A549 (cell line): ENCODE results near the gene ICOS.

Experiments used
- CBX2 ChIP-seq: fragments of 200-600 bp; sonication (generic); IDR thresholded peaks from 2 replicates; pipeline ENCODE4 v1.6.1; 2016; ENCODE audit warnings: low read depth, mild to moderate bottlenecking, borderline replicate concordance
- CEBPB ChIP-seq, 2 experiments: fragments of >200 bp in 1 of 2; sonication (Bioruptor Twin) in 1 of 2; formaldehyde crosslinking in 1 of 2; IDR thresholded peaks; 2 replicates each; pipeline ENCODE4 v1.6.1; 2012 to 2016
- EP300 ChIP-seq, 2 experiments: fragments of >200 bp; sonication (Bioruptor Twin); formaldehyde crosslinking; IDR thresholded peaks; 2 replicates in 1 of 2; 3 replicates in 1 of 2; pipeline ENCODE4 v1.6.1; 2016 to 2017
- GATA3 ChIP-seq: IDR thresholded peaks from 2 replicates; pipeline ENCODE4 v1.6.1; 2012; ENCODE audit warnings: borderline replicate concordance
- JUNB ChIP-seq: fragments of >200 bp; sonication (Bioruptor Twin); formaldehyde crosslinking; IDR thresholded peaks from 2 replicates; pipeline ENCODE4 v1.6.1; 2016
- MAFK ChIP-seq: fragments of 450-650 bp; IDR thresholded peaks from 2 replicates; pipeline ENCODE4 v1.6.1; 2014; ENCODE audit not compliant: partially characterized antibody
- POLR2A ChIP-seq: IDR thresholded peaks from 2 replicates; pipeline ENCODE4 v1.6.1; 2012; ENCODE audit warnings: mild to moderate bottlenecking, low read length
- RCOR1 ChIP-seq: fragments of 150-350 bp; IDR thresholded peaks from 2 replicates; pipeline ENCODE4 v1.6.1; 2014; ENCODE audit warnings: antibody characterized with exemption, low read length, low read depth
- RNF2 ChIP-seq: fragments of 200-600 bp; sonication (generic); IDR thresholded peaks from 2 replicates; pipeline ENCODE4 v1.6.1; 2016; ENCODE audit warnings: low read depth, mild to moderate bottlenecking, antibody characterized with exemption, moderate library complexity, borderline replicate concordance
- TF ChIP-seq, protein P1 (sequence below): fragments of >200 bp; sonication (Bioruptor Twin); formaldehyde crosslinking; IDR thresholded peaks from 3 replicates; pipeline ENCODE4 v1.5.1; 2016
- TF ChIP-seq, protein P2 (sequence below): fragments of 200-600 bp; sonication (generic); IDR thresholded peaks from 2 replicates; pipeline ENCODE4 v1.6.1; 2016; ENCODE audit warnings: antibody characterized with exemption, mild to moderate bottlenecking, moderate library complexity
- TF ChIP-seq, protein P3 (sequence below): fragments of >200 bp; sonication (Bioruptor Twin); formaldehyde crosslinking; IDR thresholded peaks from 3 replicates; pipeline ENCODE4 v1.6.1; 2016
- TF ChIP-seq, protein P4 (sequence below): fragments of 250-450 bp; sonication (Bioruptor Pico); IDR thresholded peaks from 2 replicates; pipeline ENCODE4 v1.5.0; 2021; ENCODE audit warnings: mild to moderate bottlenecking, moderate library complexity, borderline replicate concordance

DNA sequence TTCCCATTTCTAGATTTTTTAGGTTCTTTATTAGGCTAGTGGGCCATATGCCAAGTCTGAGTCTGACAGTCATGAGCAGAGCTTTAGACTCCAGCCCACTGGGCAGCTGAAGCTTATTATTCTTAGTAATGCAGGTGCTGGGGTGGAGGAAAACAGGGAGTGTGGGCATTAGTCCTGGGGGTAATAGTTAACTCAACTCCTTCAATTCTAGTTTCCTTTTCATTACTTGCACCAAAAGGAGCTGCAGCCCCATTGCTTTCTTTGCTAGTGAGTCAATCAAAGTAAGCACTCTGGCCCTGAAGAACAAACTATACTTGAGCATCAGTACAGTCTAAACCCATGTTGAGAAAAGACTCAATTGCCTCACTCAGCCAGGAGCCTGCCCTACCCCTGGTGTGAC is 35.5 kb downstream of the ICOS start:
- TF ChIP-seq JUNB (no peak), POLR2A (no peak), CBX2 (no peak), MAFK (no peak), RNF2 (no peak), GATA3 (no peak), EP300 (IDR thresholded peaks at IDR 0.05) (no peak), RCOR1 (no peak), CEBPB (IDR thresholded peaks at IDR 0.05) (no peak)
- TF ChIP-seq, protein P1, sequence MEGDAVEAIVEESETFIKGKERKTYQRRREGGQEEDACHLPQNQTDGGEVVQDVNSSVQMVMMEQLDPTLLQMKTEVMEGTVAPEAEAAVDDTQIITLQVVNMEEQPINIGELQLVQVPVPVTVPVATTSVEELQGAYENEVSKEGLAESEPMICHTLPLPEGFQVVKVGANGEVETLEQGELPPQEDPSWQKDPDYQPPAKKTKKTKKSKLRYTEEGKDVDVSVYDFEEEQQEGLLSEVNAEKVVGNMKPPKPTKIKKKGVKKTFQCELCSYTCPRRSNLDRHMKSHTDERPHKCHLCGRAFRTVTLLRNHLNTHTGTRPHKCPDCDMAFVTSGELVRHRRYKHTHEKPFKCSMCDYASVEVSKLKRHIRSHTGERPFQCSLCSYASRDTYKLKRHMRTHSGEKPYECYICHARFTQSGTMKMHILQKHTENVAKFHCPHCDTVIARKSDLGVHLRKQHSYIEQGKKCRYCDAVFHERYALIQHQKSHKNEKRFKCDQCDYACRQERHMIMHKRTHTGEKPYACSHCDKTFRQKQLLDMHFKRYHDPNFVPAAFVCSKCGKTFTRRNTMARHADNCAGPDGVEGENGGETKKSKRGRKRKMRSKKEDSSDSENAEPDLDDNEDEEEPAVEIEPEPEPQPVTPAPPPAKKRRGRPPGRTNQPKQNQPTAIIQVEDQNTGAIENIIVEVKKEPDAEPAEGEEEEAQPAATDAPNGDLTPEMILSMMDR: no peak
- TF ChIP-seq, protein P2, sequence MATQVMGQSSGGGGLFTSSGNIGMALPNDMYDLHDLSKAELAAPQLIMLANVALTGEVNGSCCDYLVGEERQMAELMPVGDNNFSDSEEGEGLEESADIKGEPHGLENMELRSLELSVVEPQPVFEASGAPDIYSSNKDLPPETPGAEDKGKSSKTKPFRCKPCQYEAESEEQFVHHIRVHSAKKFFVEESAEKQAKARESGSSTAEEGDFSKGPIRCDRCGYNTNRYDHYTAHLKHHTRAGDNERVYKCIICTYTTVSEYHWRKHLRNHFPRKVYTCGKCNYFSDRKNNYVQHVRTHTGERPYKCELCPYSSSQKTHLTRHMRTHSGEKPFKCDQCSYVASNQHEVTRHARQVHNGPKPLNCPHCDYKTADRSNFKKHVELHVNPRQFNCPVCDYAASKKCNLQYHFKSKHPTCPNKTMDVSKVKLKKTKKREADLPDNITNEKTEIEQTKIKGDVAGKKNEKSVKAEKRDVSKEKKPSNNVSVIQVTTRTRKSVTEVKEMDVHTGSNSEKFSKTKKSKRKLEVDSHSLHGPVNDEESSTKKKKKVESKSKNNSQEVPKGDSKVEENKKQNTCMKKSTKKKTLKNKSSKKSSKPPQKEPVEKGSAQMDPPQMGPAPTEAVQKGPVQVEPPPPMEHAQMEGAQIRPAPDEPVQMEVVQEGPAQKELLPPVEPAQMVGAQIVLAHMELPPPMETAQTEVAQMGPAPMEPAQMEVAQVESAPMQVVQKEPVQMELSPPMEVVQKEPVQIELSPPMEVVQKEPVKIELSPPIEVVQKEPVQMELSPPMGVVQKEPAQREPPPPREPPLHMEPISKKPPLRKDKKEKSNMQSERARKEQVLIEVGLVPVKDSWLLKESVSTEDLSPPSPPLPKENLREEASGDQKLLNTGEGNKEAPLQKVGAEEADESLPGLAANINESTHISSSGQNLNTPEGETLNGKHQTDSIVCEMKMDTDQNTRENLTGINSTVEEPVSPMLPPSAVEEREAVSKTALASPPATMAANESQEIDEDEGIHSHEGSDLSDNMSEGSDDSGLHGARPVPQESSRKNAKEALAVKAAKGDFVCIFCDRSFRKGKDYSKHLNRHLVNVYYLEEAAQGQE: no peak
- TF ChIP-seq, protein P3, sequence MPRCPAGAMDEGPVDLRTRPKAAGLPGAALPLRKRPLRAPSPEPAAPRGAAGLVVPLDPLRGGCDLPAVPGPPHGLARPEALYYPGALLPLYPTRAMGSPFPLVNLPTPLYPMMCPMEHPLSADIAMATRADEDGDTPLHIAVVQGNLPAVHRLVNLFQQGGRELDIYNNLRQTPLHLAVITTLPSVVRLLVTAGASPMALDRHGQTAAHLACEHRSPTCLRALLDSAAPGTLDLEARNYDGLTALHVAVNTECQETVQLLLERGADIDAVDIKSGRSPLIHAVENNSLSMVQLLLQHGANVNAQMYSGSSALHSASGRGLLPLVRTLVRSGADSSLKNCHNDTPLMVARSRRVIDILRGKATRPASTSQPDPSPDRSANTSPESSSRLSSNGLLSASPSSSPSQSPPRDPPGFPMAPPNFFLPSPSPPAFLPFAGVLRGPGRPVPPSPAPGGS: no peak
- TF ChIP-seq, protein P4, sequence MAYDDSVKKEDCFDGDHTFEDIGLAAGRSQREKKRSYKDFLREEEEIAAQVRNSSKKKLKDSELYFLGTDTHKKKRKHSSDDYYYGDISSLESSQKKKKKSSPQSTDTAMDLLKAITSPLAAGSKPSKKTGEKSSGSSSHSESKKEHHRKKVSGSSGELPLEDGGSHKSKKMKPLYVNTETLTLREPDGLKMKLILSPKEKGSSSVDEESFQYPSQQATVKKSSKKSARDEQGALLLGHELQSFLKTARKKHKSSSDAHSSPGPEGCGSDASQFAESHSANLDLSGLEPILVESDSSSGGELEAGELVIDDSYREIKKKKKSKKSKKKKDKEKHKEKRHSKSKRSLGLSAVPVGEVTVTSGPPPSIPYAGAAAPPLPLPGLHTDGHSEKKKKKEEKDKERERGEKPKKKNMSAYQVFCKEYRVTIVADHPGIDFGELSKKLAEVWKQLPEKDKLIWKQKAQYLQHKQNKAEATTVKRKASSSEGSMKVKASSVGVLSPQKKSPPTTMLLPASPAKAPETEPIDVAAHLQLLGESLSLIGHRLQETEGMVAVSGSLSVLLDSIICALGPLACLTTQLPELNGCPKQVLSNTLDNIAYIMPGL (CRISPR knock-in tag): no peak
